DMS 273 (cell line): Measurements from ENCODE around the gene MPIG6B.
A peak's percentile ranks its signal among the peaks of the same experiment; 100 is the strongest.
"Not testable (repeated sequence)": the region's sequence is repeated elsewhere in the genome, so short reads cannot be mapped to it uniquely, and the experiment has no call there.

Experiments
- DNase-seq: peaks from one replicate; lab custom pipeline; 2025; ENCODE audit not compliant: unreplicated experiment; lab: John Stamatoyannopoulos, UW

Gene MPIG6B

DNA sequence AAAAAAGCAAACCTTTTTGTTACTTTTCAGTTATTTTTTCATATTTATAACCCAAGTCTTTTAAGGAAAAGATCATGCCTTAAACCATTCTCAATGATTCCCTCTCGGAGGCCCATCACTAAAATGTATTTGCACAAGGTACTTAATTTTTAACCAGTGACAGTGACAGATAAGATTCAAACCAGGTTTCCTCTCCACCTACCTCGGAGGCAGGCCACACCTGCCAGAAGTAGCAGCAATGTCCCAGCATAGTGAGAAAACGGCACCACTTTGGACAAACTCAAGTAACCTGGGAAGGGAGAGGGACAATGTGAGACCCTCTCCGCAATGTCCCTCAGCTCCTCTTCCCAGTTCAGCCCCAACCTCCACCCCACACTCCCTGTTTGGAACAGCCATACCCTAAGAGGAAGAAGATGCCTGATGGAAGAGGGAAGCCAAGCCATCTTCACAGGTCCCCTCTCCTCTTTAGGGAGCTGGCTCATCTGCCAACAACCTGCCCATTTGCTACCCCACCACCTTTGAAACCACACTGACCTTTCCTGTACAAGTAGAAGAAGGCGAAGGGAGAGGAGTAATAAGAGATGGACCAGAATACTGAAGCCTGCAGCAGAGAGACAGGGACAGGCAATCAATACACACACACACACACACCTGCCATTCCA lies 22.3 kb upstream of the MPIG6B start:
- DNase-seq: no peak

DNA sequence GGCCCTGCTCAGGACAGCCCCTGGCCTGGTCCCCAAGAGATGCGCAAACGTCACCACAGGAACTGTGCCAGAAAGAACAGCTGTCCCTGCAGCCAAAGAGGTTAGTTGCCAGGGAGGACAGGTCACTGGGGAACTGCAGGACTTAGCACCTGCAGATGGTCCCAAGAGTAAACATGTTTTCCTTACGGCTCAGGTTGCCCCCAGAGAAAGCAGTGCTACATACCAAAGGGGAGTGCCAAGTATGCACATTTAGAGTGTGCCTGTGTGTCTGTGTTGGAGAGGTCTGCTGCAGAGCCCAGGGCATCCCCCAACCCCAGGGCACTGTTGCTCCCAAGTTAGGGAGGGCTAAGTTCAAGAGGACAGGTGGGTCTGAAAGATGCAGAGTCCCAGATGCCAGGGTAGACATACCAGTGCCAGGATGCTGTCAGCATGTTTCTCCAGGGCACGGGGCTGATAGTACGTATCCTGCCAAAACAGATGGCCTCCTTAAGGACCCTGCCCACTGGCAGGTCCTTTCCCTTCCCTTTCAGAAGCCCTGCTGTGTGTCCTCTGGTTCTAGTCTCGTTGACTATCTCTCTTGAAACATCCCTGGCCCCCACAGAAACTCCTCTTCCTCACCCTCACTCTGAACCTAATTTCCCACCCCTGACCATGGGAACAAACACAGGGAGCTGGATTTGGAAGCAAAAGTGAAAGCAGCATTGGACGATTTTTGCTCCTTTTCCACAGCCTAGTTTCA lies 21.3 kb upstream of the MPIG6B start:
- peak; percentile 80 for DNase-seq

DNA sequence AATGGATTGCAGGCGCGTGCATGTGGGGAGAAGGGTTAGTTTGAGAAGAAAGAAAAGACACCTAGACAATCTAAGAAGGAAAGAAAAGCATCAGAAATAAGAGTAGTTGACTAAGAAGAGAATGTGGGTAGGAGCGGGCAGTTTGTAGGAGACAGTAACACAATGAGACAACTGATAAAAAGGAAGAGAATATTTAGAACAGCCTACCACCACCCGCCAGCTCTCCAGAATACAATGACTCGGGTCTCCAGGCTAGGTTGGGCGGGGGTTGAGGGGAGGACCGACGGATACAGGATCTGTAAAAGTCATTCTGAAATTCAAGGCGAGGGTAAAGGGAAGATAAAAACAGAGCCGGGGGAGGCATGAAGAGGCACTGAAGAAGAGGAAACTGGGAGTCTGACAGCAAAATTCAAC lies 20.8 kb upstream of the MPIG6B start:
- DNase-seq: peak; percentile 72

DNA sequence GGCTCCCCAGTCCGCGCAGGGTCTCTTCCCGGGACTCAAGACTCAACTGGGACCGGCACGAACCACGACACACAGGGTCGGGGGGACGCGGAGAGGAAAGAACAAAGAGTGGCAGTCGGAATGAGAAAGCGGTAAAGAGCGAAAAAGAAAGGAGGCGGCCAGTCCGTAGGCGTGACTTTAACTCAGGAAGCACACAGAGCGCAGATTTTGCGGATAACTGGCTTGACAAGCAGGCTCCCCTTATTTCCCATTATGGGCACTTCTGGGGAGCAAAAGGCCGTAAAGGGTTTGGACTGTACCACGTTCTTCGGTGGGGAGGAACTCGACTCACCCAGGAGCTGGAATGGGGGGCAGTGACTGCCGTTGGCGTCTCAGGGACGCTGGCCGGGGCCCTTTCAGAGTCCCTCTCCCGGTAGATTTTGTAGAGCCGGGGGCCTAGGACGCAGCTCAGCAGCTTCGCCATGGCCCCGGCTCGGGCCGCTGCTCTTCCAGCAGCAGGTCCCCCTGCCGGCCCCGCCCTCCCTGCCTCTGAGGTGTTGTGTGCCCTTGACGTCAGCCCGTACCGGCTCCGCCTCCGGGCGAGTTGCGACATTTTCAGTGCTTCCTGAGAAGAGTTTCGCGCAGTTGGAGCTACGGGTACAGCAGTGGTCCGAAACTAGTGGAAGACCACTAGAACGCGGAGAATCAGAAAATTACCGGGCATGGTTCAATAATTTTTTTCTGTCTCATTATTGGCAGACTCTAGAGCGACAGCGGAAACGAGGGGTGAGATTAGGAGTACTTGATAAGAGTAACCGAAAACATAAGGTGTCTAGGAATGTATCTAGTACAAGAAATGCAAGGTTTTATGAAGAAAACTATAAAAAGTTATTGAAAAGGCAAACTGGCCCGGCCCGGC lies 20.1 kb upstream of the MPIG6B start, which contains the start of gene ABHD16A:
ABHD16A (minus strand) TSS at position 506 of the 898 bp plus-strand sequence; CDS start at position 463, 43 bp downstream.
- DNase-seq: peak; percentile 99

DNA sequence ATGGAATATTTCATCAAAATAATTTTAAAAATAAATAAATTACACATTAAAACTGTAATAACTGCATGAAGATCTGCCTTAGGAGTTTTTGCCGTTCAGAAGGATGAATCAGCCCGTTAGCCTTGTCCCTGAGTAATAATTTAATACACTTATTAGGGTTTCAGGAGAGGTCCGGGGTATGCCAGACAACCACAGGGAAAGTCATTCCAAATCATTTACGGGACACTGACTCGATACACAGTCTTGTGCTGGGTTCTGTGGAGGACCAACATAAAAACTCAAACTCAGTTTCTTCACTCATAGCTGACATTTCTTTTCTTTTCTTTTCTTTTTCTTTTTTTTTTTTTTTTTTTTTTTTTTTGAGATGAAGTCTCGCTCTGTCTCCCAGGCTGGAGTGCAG lies 17.2 kb upstream of the MPIG6B start:
- DNase-seq: no peak

DNA sequence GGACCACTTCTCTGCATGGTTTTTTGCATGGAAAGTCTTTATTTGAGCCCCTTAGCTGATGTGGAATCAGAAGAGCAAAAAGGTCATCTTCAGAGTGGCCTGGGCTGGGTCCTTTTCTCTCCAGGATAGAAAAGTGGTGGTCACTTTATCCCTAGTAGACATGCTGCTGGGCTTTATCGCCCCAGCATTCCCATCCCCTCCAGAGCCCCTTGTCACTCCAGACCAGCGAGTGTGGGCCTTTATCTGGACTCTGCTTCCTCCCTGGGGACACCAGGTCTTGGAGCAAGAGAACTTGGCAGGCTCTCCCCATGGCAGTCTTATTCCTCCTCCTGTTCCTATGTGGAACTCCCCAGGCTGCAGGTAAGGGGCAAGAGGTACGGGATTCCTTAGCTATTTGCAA lies 16.6 kb upstream of the MPIG6B start, which contains the start of gene LY6G6F:
LY6G6F (plus strand) TSS at position 268 of the 400 bp plus-strand sequence; CDS start at position 309, 41 bp downstream.
- no peak for DNase-seq

DNA sequence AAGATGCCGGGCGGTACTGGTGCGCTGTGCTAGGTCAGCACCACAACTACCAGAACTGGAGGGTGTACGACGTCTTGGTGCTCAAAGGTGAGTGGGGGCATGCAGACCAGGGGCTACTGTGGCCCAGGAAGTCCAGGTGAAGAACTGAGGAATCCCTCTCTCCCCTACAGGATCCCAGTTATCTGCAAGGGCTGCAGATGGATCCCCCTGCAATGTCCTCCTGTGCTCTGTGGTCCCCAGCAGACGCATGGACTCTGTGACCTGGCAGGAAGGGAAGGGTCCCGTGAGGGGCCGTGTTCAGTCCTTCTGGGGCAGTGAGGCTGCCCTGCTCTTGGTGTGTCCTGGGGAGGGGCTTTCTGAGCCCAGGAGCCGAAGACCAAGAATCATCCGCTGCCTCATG lies 15.5 kb upstream of the MPIG6B start:
- no peak for DNase-seq

DNA sequence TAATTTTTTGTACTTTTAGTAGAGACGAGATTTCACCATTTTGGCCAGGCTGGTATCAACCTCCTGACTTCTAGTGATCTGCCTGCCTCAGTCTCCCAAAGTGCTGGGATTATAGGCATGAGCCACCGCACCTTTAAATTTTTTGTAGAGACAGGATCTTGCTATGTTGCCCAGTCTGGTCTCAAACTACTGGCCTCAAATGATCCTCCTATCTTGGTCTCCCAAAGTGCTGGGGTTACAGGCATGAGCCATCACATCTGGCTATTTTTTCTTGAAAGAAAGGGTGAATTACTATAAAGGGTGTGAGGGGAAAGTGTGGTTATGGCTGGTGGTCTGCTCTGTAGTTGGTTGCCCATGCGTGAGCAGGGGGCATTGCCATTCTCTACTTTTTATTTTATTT lies 14.9 kb upstream of the MPIG6B start:
- no peak for DNase-seq

DNA sequence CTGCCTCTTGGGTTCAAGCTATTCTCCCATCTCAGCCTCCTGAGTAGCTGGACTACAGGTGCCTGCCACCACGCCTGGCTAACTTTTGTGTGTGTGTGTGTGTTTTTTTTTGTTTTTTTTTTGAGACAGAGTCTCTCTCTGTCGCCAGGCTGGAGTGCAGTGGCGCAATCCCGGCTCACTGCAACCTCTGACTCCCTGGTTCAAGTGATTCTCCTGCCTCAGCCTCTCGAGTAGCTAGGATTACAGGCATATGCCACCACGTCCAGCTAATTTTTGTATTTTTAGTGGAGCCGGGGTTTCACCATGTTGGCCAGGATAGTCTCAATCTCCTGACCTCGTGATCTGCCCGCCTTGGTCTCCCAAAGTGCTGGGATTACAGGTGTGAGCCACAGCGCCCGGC lies 14.0 kb upstream of the MPIG6B start:
- not testable (repeated sequence) for DNase-seq

DNA sequence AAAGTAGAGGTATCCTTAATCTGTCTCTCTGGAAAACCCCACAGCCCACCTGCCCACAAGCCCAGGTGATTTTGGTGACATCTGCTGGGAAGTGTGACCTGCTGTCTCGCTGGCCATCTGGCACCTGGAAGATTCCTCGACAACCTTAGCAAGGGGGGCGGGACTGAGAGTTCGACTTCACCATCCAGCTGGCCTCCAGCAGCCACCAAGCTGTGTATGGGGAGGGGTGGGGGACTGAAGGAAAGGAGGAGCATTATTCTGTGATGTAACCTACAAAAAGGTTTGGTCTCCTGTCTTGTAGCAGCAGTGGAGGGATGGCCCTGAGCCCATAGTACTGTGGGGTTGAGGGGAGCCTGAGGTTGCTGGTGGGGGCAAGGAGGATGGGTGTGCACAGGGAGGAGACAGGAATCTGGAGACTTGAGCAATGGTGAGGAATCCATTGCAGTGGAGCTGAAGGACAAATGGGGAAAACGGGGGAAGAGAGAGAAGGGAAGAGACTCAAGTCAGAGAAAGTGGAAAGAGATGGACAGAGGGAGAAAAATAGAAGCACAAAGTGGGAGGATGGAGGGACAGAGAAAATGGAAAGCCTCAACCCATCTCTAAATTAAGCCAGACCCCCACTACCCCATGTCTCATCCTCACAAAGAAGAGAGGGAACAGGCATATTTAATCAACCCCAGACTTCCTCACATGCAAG lies 12.5 kb upstream of the MPIG6B start:
- peak; percentile 57 for DNase-seq

DNA sequence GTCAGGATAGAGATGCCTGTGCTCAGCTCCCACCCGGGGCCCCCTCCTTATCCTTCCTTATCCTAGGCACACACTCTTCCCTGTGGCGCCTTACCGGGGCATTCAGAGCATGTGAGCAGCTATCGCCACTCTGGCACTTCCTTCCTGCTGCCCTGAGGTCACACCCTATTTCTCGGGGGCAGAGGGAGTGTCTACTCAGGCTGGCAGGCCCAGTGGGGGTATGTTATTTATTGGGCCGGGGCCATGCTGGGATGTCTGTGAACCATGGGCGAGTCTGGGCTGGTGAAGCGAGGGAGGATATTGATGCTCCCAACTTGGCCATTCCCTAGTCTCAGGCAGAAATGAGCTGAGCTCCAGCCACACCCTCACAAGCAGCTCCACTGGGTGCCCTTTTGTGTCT lies 11.9 kb upstream of the MPIG6B start:
- no peak for DNase-seq

DNA sequence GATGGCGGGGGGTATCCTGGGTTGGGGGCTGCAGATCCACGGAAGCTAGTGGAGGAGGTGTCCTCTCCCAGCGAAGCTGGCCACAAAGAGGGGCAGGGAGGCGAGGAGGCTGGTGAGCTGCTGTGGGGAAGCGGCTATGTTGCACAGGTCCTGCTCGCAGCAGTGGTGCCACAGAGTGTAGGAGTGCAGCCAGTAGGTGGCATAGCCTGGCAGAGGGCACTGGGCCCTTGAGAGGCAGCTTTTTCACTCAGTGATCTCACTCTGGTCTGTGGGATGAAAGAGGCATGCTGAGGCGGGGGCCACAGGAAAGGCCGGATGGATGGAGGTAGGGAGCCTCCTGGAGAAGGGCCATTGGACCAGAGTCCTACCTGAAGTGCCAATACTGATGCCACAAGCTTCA lies 10.9 kb upstream of the MPIG6B start:
- DNase-seq: peak; percentile 40

DNA sequence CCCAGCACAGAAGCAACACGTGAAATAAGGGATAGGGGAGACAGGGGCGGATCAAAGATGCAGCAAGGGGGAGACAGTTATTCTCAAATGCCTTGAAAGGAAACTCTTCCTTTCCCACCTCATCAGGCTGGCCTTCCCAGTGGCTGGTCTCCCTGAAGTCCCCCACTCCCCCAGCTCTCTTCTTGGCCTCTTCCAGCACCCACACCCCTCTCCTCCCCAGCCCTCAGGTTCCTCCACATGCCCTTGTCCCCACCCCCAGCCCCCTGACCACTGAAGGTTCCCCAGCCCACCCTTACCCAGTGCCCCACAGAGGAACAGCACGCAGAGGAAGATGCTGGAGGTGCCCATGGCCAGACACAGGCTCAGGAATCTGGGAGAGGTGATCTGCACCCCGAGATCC lies 9.7 kb upstream of the MPIG6B start:
- no peak for DNase-seq

DNA sequence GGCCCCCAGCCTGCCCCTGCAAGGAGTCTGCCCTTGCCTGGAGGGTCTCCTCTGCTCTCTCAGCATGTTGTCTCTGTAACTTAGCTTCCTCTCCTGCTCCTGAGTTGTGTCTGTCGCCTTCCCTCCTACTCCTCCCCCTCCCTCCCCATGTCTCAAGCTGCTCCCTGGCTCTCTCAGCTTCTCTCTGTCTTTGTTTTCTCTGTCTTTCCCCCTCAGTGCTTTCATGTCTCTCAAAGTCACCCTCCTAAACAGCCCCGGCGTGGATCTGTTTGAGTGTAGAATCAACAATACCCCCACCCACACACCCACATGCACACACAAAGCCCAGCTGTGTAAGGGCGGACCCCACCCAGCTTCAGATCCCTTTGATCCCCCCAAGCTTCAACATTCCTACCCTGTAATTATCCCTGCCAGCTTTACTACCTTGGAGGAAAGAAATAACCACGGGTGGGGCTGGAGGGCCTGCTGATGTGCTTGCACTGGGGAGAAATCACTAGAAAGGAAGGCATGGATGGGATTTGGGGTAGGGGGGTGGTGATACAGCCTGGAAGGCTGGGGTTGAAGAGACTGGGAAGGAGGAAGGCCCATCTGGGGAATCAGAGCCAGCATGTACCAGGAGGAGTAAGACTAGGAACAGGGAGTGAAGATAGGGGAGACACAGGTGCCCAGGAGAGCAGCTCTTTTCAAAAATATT lies 9.0 kb upstream of the MPIG6B start:
- no peak for DNase-seq

DNA sequence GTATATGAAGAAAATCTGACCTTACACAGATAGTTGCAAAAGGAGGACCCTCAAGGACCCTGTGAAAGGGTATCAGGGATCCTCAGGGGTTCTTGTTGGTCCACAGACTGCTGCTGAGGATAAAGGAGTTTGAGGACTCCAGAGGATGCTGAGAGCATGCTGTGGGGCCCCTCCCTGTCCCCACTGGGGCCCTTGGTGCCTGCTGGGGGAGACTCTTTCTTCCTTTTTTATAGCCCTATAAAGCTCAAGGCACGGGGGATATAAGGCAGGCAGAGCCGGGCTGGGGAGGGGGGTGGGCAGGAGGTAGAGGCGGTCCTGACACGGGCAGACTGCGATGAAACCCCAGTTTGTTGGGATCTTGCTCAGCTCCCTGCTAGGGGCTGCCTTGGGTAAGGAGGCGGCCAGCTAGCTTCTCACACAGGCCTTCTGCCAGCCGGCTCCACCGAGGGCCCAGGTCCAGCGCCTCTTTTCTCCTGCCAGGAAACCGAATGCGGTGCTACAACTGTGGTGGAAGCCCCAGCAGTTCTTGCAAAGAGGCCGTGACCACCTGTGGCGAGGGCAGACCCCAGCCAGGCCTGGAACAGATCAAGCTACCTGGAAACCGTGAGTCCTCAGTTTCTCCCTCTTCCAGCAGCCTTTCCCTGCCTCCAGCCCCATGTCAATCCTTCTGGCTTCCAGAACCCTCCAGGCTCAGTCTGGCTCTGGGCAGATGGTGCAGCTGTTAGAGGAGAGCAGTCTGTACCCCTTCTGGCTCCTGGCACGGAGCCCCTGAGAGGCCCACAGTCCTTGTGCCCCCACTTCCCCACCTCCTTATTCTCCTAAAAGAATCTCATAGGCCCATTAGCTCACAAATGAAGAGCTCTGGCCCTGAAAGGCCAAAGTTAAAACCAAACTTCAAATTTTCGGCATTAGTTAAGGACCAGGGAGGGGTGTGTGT lies 7.9 kb upstream of the MPIG6B start, which contains the start of gene LY6G6D:
LY6G6D (plus strand) TSS at position 327 of the 937 bp plus-strand sequence; CDS start at position 335, 8 bp downstream.
- DNase-seq: peak; percentile 68

DNA sequence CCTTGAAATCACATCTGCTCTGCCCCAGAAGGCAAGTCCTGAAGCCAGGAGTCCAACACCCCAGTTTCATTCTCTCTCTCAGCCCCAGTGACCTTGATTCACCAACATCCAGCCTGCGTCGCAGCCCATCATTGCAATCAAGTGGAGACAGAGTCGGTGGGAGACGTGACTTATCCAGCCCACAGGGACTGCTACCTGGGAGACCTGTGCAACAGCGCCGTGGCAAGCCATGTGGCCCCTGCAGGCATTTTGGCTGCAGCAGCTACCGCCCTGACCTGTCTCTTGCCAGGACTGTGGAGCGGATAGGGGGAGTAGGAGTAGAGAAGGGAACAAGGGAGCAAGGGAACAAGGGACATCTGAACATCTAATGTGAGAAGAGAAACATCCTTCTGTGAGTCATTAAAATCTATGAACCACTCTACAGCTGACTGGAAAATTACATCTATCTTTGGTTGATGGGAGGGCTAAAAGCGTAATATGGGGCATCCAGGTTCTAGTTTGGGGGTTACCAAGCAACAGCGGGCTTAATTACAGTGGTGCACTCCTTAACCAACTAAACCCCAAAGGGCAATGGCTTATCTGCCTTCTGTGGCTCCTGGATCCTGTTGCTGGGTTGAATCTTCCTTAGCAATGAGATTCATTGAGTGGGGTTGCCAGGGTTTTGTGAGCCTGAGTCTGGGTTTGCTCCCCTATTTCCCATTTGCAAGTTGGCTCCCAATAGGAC lies 5.5 kb upstream of the MPIG6B start:
- DNase-seq: no peak

DNA sequence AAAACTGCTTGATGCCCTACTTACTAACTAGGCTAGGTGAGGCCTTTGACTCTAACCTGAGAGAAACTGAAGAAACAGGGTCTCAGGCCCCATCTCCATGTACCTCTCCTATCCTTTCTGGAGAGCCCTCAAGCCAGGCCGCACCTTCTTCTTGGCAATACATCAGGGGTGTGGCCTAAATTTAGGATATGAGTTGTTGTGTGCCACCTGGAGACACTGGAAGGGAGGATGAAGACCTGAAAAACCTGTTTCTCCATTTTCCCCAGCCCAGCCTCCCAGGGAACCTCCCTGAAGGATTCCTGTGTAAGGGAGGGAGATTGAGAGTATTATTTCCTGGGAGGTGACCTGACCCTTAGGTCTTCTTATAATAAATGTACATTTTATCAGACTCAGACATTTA lies 4.9 kb upstream of the MPIG6B start:
- no peak for DNase-seq

DNA sequence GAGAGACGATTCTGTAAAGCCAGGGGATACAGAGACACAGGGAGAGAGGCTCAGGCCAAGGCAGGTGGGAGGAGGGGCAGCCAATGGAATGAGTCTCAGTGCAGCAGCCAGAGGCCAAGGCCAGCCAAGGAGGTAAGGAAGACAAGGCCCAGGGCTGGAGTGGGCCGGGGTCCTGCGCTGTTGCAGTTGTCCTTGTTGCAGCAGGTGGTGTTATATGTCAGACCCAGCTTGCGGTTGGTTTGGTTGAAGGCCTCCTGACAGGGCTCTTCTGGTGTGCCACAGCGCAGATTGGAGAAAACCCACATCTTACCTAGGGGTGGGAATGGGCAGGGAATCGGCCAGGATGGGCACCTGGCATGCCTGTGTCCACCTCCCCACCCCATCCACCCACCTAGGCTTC lies 4.2 kb upstream of the MPIG6B start:
- DNase-seq: no peak
